GM19043 (cell line): ENCODE data around the gene P2RX6.
A peak's percentile ranks its signal among the peaks of the same experiment; 100 is the strongest.

Source experiments
- ATAC-seq: cut with Tn5 transposase; IDR thresholded peaks from one replicate; pipeline ENCODE4 v1.9.1; 2021; ENCODE audit warnings: low read depth; ENCODE audit not compliant: unreplicated experiment

Gene P2RX6

GRCh38 chr22:20979243-20979809 lies 35.6 kb upstream of the P2RX6 start:
- no peak for ATAC-seq

- ATAC-seq, result no peak
Measured at GRCh38 chr22:20979940-20980453, 35.0 kb upstream of the P2RX6 start.

GRCh38 chr22:20980523-20980922 lies 34.4 kb upstream of the P2RX6 start:
- no peak for ATAC-seq

GRCh38 chr22:20980938-20981722 lies 33.8 kb upstream of the P2RX6 start:
- ATAC-seq, result no peak

- ATAC-seq, result peak; percentile 66
Measured at GRCh38 chr22:20981787-20982562, 33.0 kb upstream of the P2RX6 start, which contains the start of gene LZTR1. Gene LZTR1 (plus strand): TSS chr22:20982297. CDS start chr22:20982372, 75 bp downstream.

GRCh38 chr22:20982563-20982882 lies 32.4 kb upstream of the P2RX6 start:
- no peak for ATAC-seq

GRCh38 chr22:20983081-20983771 lies 31.7 kb upstream of the P2RX6 start:
- no peak for ATAC-seq

- no peak for ATAC-seq
Measured at GRCh38 chr22:20985720-20986119, 29.2 kb upstream of the P2RX6 start.

- no peak for ATAC-seq
Measured at GRCh38 chr22:20986365-20986764, 28.6 kb upstream of the P2RX6 start.

GRCh38 chr22:20987375-20987774 lies 27.6 kb upstream of the P2RX6 start:
- no peak for ATAC-seq

- ATAC-seq, result no peak
Measured at GRCh38 chr22:20988573-20989322, 26.2 kb upstream of the P2RX6 start.

GRCh38 chr22:20989323-20990138 lies 25.4 kb upstream of the P2RX6 start:
- no peak for ATAC-seq

GRCh38 chr22:20990184-20991180 lies 24.5 kb upstream of the P2RX6 start:
- ATAC-seq, result no peak

- ATAC-seq, result no peak
Measured at GRCh38 chr22:20991252-20992055, 23.5 kb upstream of the P2RX6 start.

- ATAC-seq, result no peak
Measured at GRCh38 chr22:20992056-20992442, 22.9 kb upstream of the P2RX6 start.

- ATAC-seq, result no peak
Measured at GRCh38 chr22:20992456-20993303, 22.3 kb upstream of the P2RX6 start.
